IPS-18a (cell line): Measurements from ENCODE around the gene PGRMC1.
"Not testable (repeated sequence)": the region's sequence is repeated elsewhere in the genome, so short reads cannot be mapped to it uniquely, and the experiment has no call there.

Source experiments
- H3K27ac ChIP-seq: one replicate; pipeline ENCODE4 v1.5.1; 2013; ENCODE audit warnings: low read length
- H3K27me3 ChIP-seq: one replicate; pipeline ENCODE4 v1.6.1; 2013; ENCODE audit warnings: mild to moderate bottlenecking, low read length; ENCODE audit not compliant: control insufficient read depth, insufficient read depth
- H3K36me3 ChIP-seq: one replicate; pipeline ENCODE4 v1.6.1; 2013; ENCODE audit warnings: low read depth, low read length; ENCODE audit not compliant: control insufficient read depth
- H3K4me1 ChIP-seq: one replicate; pipeline ENCODE4 v1.6.1; 2013; ENCODE audit warnings: low read depth, low read length; ENCODE audit not compliant: control insufficient read depth
- H3K4me3 ChIP-seq: one replicate; pipeline ENCODE4 v1.5.1; 2013; ENCODE audit warnings: low read length
- H3K9ac ChIP-seq: one replicate; pipeline ENCODE4 v1.6.1; 2013; ENCODE audit warnings: mild to moderate bottlenecking, low read length, moderate library complexity
- H3K9me3 ChIP-seq: one replicate; pipeline ENCODE4 v1.6.1; 2013; ENCODE audit warnings: low read depth, low read length; ENCODE audit not compliant: control insufficient read depth

Gene PGRMC1

DNA sequence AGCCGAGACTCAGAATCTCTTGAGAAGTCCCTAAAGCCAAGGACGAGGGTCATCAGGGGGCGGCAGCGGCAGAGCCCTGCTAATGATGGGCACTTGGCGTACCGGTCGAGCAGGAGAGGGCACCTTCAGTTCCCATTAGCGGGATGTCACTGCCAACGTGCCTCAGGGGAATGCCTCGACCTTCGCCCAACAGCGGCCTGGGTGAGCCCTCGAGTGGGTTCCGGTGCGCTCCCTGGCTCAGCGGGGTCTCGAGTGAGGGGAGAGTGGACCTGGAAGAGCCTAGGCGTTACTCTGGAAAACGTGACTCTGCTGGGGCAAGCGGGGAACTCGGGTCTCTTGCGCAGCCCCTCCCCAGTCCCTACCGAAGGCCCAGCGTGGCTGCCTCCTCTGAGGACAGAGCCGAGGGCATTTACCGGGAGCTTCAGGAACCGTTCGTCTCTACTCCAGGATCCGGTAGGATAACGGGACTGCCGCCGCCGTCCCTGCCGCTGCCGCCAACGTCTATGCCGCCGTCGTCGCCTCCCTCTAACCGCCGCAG lies 36.9 kb downstream of the PGRMC1 start:
- H3K9ac ChIP-seq = no peak overlapping the region

DNA sequence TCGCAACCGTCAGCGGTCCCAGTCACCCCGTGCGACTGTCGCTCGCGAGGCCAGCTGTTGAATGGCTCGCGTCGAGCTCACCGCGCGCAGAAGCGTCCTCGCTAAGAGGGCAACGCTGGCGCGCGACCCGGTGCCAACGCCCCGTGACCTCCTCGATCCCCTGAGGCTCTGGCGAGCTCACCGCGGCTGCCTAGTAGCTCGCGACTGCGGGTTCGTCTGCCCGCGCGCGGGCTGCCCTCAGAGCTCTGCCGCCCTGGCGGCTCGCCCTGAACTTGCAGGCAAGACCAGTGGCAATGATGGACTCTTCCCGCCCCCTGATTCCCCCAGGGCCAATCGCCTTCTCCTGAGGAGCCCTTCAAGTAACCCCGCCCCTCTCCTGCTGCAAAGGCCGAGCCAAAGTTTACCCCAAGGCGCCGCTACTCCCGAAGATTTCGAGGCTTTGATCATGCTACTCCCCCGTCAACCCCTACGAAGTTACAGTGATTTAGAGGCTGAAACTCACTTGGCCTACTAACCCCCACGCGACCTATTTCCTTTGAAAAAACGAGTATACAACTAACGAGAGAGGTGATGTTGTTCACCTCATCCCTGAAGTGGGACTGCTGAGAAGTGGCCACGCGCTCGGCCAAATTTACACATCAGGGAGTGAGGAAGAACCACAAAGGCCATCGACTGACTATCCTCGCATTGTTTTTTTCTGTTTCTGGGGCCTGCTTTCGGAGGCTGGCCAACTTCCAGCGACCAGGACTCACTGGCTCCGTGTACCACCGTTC lies 37.5 kb downstream of the PGRMC1 start:
- H3K9ac ChIP-seq = no peak overlapping the region
- H3K36me3 ChIP-seq = no peaks in the 10 kb centered on the region
- no peak overlapping the region for H3K27ac ChIP-seq
- H3K4me1 ChIP-seq = no peaks in the 10 kb centered on the region
- H3K9me3 ChIP-seq = peaks cover 11% of the 10 kb centered on the region
- no peak overlapping the region for H3K4me3 ChIP-seq
- no peaks in the 10 kb centered on the region for H3K27me3 ChIP-seq

More for the DNA sequence above, 36.9 kb downstream of the PGRMC1 start:
- Histone ChIP-seq H3K36me3 (no peaks in the 10 kb centered on the region), H3K27me3 (no peaks in the 10 kb centered on the region), H3K4me1 (no peaks in the 10 kb centered on the region), H3K4me3 (no peak overlapping the region), H3K27ac (no peak overlapping the region), H3K9me3 (peaks cover 11% of the 10 kb centered on the region)

DNA sequence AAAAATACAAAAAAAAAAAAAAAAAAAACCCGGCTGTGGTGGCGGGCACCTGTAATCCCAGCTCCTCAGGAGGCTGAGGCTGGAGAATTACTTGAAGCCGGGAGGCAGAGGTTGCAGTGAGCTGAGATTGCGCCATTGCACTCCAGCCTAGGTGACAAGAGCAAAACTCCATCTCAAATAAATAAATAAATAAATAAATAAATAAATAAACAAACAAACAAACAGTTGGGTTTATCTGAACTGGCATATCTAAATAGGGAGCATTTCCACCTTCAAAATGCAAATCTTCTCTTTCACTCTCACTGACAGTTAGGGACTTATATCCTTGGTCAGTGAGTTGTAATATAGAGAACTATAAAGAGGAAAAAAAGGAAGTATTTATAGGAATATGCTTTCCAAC lies 46.3 kb downstream of the PGRMC1 start:
- H3K4me1 ChIP-seq, H3K27me3 ChIP-seq, H3K4me3 ChIP-seq, H3K27ac ChIP-seq, H3K36me3 ChIP-seq, H3K9ac ChIP-seq: not testable (repeated sequence)
- H3K9me3 ChIP-seq = peaks cover 15% of the 10 kb centered on the region

GRCh38 chrX:119288890-119289393 lies 52.9 kb downstream of the PGRMC1 start:
- H3K9me3 ChIP-seq = peaks cover 8% of the 10 kb centered on the region
- H3K36me3 ChIP-seq = no peaks in the 10 kb centered on the region
- no peaks in the 10 kb centered on the region for H3K4me1 ChIP-seq
- H3K27me3 ChIP-seq = no peaks in the 10 kb centered on the region
- no peak overlapping the region for H3K9ac ChIP-seq
- H3K27ac ChIP-seq = no peak overlapping the region
- H3K4me3 ChIP-seq = no peak overlapping the region

DNA sequence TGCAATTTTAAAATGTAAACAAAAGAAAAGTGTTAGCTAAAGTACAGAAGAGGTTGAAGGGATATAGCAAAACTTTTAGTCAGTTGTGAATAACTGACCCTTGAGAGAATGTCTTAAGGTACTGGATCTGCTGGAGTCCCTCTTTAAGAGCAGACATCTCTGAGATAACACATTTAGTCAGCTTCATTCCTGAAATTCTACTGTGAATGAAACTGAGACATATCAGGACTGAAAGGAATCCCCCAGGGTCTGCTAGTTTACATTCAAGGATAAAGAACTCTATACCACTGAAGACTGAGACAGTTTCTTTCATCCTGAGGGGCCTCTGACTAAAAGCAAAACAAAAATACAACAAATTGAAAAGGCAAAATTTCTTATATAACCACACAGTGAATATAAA lies 54.4 kb downstream of the PGRMC1 start:
- Histone ChIP-seq H3K4me1 (no peaks in the 10 kb centered on the region), H3K27ac (no peak overlapping the region), H3K9me3 (no peaks in the 10 kb centered on the region), H3K36me3 (no peaks in the 10 kb centered on the region), H3K27me3 (no peaks in the 10 kb centered on the region), H3K4me3 (no peak overlapping the region), H3K9ac (no peak overlapping the region)

GRCh38 chrX:119291246-119291645 lies 55.2 kb downstream of the PGRMC1 start:
- not testable (repeated sequence) for H3K27ac ChIP-seq, H3K4me1 ChIP-seq, H3K36me3 ChIP-seq, H3K4me3 ChIP-seq, H3K9me3 ChIP-seq, H3K27me3 ChIP-seq, H3K9ac ChIP-seq

GRCh38 chrX:119292445-119292844 lies 56.4 kb downstream of the PGRMC1 start:
- Histone ChIP-seq H3K4me3 (no peak overlapping the region), H3K4me1 (no peaks in the 10 kb centered on the region), H3K9me3 (peaks cover 3% of the 10 kb centered on the region), H3K27ac (no peak overlapping the region), H3K27me3 (no peaks in the 10 kb centered on the region), H3K9ac (no peak overlapping the region), H3K36me3 (no peaks in the 10 kb centered on the region)
